Esophagus muscularis mucosa (tissue), 2 donors: ENCODE measurements around the gene PLA1A.

Experiments
- EP300 ChIP-seq: sonication (generic); formaldehyde crosslinking; IDR thresholded peaks from one replicate; pipeline ENCODE4 v1.6.1; 2017; ENCODE audit warnings: antibody characterized with exemption
- POLR2A ChIP-seq: fragments of 450-650 bp; IDR thresholded peaks from one replicate; pipeline ENCODE4 v1.6.1; 2017; ENCODE audit warnings: antibody characterized with exemption, moderate library complexity, mild to moderate bottlenecking, low read depth

DNA sequence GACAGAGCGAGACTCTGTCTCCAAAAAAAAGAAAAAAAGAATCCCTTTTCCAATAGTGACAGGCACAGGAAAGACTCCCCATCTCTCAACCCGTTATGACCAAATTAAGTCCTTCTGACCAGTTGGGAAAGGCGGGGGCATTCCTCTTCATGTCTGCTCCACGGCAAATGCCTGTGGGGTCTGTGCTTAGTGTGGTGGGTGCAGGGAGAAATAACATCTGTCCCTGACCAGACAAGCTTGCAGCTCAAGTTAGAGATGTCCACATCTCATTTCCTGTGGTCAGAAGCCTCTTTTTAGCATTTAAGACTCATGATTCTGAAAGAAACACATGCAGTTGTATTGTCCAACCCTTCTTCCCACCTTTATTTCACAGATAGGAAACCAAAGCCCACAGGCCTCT lies 16.2 kb downstream of the PLA1A start:
- no peak for TF ChIP-seq POLR2A
- no peak for TF ChIP-seq EP300
